HT-29 (cell line): Measurements from ENCODE around the gene BLOC1S2. TPM values are rescaled to one million over a fixed set of nuclear protein-coding genes. Genes with fewer than 3 reads are reported as not detected.
A peak's percentile ranks its signal among the peaks of the same experiment; 100 is the strongest.
"Not testable (repeated sequence)": the region's sequence is repeated elsewhere in the genome, so short reads cannot be mapped to it uniquely, and the experiment has no call there.

ENCODE experiments used
- DNase-seq: peaks from one replicate; pipeline ENCODE4 v3.0.0-alpha.2; 2015; ENCODE audit warnings: low spot score
- total RNA-seq: library from RNA; depleted of rRNA; stranded (reverse); fragments of >200 nt; shearing (Covaris generic); gene quantifications from 2 replicates; pipeline ENCODE4 v1.2.3, GENCODE V29; 2014; rRNA removed

Gene BLOC1S2
- total RNA-seq, result 24.5 and 37.6 TPM in 2 replicates

GRCh38 chr10:100286051-100287033, at the start of gene BLOC1S2:
BLOC1S2 (minus strand) TSS chr10:100286680; CDS start chr10:100286659, 21 bp downstream.
- DNase-seq, result peak; percentile 87

- no peak for DNase-seq
These were observed 48.3 kb upstream of the BLOC1S2 start for GRCh38 chr10:100334762-100335161.

DNA sequence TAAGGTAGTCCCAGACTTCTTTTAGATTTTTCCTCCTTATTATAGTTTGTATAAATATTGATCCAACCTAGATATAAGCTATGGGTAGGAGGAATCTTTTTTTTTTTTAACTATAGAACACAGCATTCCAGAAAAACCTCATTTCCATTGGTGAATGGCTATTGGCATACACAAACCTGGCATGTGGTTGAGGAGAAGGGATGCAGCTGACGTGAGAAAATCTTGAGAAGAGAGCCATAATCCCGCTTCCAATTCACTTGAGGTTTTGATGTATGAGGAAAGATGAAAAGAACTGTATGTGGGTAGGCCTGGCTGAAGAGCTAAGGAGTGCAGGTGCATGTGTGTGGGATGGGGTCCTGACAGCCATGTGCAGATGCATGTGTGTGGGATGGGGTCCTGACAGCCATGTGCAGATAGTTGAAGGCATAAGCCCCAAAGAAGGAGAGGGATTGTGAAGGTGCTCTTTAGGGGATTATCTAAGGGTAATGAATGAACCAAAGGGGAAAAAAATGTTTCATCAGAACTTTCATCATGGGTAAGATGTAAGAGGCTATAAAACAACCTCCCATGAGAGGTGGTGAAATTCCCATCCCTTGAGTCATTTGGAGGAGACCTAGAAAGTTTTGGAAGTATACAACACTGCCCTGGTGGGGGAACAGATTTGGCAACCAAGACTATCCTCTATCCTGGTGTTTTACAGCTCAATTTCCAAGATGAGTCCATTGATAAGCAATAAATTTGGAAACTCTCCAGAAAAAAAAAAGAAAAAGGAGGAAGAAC, 47.4 kb upstream of the BLOC1S2 start:
- no peak for DNase-seq

DNA sequence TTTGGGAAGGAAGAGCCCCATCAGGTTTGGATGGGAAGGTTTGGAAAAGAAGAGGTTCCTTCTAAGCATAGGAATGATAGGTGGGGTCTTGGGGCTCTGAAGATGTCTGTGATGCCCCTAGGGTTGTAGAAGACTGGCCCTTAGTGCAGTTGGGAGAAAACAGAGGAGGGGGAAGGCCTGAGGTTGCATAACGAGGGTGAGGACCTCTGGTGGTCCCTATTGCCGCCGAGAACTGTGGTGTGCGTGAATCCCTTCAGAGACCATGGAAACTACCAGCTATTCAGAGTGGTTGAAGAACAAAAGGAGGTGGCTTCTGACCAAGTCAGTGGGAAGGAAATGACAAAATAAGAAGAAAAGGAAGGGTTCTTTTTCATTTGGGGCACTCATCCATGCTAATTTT, 46.6 kb upstream of the BLOC1S2 start:
- DNase-seq, result no peak

GRCh38 chr10:100330079-100330478, 43.6 kb upstream of the BLOC1S2 start, which contains the start of gene PKD2L1:
PKD2L1 (minus strand) TSS chr10:100330228; CDS start chr10:100330103, 125 bp downstream.
- no peak for DNase-seq

DNA sequence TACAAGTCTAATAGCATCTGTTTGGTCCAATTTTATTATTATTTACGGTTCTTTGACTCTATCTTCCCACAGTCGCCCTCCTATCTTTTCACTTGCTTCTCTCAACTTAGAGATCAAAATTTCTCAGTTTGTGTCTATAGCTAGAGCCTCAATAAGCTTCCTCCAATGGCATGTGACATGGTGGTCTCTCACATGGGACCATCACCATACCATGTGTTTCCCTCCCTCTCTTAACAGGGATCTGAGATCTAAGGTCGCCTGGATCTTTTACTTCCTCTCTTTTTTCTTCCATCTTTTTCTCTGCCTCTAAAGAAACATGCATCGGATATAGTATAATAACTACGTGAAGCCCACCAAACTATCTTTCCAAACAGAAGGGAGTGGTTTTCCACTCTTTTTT, 41.7 kb upstream of the BLOC1S2 start:
- no peak for DNase-seq

GRCh38 chr10:100327718-100328009, 41.2 kb upstream of the BLOC1S2 start:
- no peak for DNase-seq

DNA sequence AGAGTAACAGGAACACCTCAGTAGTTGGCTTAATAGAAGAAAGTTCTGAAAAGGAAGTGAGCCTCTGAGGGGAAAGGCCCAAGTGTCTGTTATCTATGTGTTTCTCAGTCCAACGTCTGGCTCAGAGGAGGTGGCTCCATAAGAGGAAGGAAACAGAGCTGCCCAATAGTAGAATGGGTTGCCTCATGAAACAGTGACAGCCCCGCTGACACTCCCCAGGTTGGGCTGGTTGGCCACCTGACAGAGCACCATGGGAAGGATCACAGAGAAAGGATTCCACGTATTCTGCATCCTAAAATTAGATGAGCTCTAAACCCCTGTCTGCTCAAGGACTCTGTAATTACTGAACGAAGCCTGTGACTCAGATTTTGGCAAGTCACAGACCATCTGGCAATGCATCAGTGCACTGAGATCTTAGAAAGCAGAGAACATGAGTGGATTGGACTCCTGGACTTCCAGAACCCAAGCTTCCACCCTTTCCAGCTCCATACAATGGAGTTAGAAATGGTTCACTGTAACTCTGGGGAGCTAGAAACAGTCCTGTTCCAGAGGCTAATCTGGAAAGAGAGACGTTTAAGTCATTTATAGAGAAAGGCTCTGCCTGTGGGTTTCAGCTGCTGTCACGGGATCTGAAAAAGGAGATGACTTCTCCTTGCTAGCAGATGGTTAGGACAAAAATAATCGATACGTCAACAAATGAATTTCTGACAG, 40.7 kb upstream of the BLOC1S2 start:
- no peak for DNase-seq

- DNase-seq, result peak; percentile 11
These were observed 38.7 kb upstream of the BLOC1S2 start for GRCh38 chr10:100325158-100325557.

GRCh38 chr10:100319707-100320402, 33.4 kb upstream of the BLOC1S2 start:
- no peak for DNase-seq

GRCh38 chr10:100318207-100318606, 31.7 kb upstream of the BLOC1S2 start:
- DNase-seq, result no peak

- DNase-seq, result no peak
These were observed 29.1 kb upstream of the BLOC1S2 start for GRCh38 chr10:100315615-100316014.

- peak; percentile 10 for DNase-seq
These were observed 24.8 kb upstream of the BLOC1S2 start for GRCh38 chr10:100311298-100311697.

GRCh38 chr10:100307684-100308083, 21.2 kb upstream of the BLOC1S2 start:
- no peak for DNase-seq

DNA sequence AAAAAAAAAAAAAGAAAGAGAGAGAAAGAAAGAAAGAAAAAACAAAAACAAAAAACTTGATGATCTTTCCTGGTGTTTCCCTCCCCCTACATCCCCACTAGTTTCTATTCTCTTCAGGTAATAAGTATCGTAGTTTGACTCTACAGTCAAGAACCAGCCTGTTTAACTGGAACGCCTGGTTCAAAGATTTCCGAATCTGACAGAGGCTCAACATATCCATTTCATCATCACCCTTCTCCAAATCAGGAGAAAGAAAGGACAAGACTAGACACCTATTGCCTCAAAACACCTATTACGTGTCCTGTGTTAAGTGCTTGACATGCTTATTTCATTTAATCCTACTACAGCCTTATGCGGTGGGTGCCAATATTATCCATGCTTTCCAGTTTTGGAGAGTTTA, 20.4 kb upstream of the BLOC1S2 start:
- DNase-seq, result no peak

- DNase-seq, result no peak
These were observed 17.9 kb upstream of the BLOC1S2 start for GRCh38 chr10:100304414-100304813.

DNA sequence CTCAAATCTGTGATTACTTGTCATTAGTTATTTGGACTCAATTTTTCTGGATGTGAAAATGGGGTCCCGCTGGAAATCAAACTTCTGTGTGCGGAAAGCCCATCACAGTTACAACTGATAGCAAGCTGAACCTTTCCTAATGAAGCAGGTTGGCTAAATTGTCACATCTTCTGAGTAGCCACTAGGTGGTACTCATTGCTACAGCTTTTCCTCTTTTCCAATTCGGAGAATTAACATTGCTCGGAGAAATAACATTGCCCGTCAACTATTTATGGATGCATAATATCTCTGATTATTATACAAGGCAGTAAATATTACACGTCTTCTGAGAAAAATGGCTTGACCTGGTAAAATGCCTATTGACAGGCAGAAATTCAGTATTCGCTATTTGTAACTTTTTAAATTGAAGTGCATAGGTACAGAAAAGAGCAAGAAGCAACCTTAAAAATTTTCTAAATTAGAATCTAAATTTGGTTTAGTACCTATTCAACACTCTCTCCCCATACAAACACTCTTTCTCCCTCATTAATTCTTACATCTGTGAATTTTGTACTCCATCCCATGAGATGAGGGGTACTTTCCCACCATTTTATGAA, 17.3 kb upstream of the BLOC1S2 start:
- DNase-seq, result peak; percentile 34

DNA sequence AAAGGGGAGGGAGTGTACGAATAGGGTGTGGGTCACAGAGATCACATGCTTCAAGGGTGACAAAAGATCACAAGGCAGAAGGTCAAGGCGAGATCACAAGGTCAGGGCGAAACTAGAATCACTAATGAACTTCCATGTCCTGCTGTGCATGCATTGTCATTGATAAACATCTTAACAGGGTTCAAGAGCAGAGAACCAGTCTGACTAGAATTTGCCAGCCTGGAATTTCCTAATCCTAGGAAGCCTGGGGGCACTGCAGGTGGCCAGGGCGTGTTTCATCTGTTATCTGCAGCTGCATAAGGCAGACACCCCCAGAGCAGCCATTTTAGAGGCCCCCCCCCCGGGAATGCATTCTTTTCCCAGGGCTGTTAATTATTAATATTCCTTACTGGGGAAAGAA, 14.6 kb upstream of the BLOC1S2 start:
- not testable (repeated sequence) for DNase-seq

- DNase-seq, result no peak
These were observed 10.8 kb upstream of the BLOC1S2 start for GRCh38 chr10:100297242-100297641.

DNA sequence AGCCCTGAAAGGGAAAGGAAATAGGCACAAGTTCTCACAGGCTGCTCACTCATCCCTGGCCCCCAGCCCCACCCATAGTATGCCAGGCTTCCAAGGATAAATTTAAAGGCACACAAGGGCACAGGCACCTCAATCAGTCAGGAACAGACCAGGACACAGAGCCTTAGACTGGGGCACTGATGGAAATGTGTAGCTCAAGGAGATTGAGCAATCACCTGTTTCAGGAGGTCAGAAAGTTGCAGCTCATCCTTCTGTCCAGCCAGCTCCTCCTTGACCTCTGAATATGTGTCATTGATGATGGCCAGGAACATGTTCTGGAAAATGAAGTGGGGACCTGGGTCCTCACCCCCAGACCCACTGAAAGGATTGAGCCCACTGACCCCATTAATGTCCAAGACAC, 6.6 kb upstream of the BLOC1S2 start:
- DNase-seq, result no peak

DNA sequence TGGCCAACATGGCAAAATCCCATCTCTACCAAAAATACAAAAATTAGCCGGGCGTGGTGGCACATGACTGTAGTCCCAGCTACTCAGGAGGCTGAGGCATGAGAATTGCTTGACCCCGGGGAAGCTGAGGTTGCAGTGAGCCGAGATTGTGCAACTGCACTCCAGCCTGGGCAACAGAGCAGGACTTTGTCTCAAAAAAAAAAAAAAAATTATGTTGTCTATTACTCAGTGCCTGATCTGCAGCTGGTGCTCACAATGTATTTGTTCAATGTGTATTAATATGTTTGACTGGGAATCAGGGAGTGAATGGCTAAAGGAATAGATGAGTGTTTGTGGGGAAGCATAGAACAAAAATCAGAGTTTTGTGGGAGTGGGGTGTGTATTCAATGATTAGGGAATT, 5.8 kb upstream of the BLOC1S2 start:
- DNase-seq, result not testable (repeated sequence)
